ENCODE measurements around the gene NRXN3.
"Not testable (repeated sequence)": the region's sequence is repeated elsewhere in the genome, so short reads cannot be mapped to it uniquely, and the experiment has no call there.

NRXN3 gene

DNA sequence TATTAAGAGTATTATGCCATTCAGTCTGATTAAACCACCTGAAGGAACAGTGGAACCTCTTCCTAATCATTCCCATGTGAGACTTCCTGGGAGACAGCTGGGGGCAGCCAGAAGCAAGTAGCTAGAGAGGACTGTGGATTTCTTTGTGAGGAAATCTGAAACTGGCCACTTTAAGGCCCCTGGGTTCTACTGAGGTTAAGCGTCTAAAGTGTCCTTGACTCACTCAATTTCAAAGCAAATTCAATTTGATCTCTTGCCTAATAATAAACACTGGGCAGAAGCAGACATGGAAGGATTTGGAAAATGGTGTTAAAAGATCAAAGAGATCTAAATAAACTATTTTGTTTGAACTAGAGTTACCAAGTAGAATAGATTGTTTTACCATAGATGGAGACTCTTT lies 909.9 kb downstream of the NRXN3 start:
- DNase-seq (ENCODE audit: low read depth), result no peak

DNA sequence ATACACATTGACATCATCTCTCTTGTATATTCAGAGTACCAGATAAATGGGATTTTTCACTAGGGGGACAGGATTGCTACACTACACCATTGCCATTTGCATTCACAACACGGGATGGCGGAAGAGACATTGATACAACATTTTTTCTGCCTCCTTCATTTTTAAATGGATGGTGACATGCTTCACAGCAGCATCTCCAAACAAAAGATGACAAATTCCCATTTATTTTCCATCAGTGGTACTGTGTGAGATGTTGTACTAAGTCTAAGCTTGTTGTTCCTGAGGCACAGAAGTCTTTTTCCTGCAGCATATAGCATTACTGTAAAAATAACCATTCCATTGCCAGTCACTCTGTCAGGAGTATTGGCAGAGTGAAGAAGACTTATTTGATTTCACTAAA lies 912.7 kb downstream of the NRXN3 start:
- no peak for DNase-seq (ENCODE audit: low read depth)

- no peak for DNase-seq (ENCODE audit: low read depth)
These were observed 913.2 kb downstream of the NRXN3 start for GRCh38 chr14:79083356-79083755.

DNA sequence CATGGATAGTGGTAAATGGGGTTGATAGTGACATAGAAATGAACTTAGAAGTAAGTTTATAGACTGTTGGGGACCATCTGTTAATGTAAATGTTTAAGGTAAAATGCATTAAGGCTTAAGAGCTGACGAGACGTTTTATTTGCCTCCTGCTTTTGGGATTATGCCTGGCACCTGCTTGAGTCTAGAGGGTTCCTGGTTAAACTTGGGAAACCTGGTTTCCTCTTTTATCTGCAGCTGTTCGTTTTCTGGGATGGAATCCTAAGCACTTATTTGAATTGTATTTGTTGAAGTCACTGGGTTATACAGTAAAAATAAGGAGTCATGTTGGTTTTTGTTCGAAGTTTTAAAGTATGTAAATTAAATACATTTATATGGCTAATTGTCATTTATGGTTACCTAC lies 914.7 kb downstream of the NRXN3 start:
- no peak for DNase-seq (ENCODE audit: low read depth)

DNA sequence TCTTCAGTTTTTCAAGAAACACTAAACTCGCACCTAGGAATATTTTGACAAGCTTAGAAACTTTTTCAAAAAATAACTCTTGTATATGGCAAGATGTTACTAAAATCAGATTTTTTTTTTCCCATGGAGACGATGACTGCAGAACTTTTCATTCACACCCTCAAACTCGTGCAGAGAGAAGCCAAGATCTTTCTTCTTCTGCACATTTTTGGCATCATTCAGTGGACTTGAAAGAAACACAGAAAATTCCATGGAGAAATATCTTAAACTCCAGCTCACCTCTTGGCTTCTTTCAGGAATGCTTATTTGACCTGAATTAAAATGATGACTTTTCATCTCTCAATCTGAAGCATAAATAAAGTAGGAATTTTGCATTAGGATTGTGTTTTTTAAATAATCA lies 919.4 kb downstream of the NRXN3 start:
- no peak for DNase-seq (ENCODE audit: low read depth)

GRCh38 chr14:79090641-79091180 lies 920.5 kb downstream of the NRXN3 start:
- DNase-seq (ENCODE audit: low read depth), result no peak

DNA sequence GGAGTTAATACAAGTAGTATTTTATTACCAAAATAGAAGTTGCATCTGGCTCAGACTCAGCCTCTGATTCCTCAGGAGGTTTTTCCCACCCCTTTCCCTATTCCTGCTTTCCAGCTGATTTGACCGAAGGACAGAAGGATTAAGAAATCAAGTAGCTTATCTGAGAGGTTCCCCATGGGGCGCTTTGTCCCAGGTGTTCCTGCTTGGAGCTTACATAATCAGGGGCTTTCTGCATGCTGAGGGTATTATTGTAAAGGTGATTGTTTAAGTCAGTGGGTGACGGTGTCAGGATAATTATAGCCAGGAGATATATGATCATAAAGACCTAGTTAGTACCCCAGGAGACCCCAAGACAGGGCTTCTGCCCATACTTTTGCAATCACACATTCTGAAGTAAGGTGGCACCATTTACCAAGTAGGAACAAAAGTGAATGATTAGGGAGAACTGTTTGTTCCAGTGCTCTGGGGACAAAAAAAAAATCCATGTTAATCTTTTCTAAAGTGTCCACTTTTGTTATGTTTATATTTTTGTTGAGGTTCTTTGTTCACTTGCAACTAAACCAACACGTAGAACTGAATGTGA lies 921.3 kb downstream of the NRXN3 start:
- no peak for DNase-seq (ENCODE audit: low read depth)

DNA sequence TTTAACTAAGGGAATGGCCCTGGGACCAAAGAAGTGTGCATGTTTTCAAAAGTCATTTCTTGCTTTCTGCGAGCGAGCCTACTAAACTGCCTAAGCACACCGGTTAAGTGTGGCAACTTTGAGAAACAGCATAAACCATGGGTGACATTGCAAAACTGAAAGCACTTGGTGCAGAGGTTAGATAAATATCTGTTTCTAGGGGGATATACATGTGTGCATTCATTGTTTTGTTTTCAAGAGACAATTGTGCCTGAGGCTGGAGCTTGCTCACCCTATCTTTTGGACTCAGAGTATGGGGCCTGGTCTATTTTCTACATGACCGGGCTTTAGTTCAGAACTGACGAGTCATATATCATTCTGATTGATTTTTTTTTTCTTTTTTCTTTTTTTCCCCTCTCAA lies 923.4 kb downstream of the NRXN3 start:
- DNase-seq (ENCODE audit: low read depth), result no peak

GRCh38 chr14:79094951-79095350 lies 924.8 kb downstream of the NRXN3 start:
- no peak for DNase-seq (ENCODE audit: low read depth)

- no peak for DNase-seq (ENCODE audit: low read depth)
These were observed 926.6 kb downstream of the NRXN3 start for GRCh38 chr14:79096811-79097210.

DNA sequence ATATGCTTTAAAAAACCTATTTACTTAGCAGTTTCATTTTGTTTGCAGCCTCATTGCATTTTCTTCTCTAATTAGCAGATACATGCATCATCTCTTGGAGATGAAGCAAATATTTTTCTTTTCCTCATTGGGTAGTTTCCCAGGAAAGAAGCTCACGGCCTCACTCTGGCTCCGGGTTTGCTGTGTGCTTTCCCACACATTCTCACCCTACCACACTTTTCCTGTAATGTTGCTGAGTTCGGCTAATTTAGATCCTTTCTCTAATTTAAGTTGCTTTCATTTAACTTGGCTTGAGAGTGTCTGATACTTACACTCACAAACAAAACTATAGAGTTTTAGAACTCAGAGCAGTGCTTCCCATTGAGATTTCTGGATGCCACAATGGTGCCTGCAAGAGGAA lies 928.2 kb downstream of the NRXN3 start:
- no peak for DNase-seq (ENCODE audit: low read depth)

- no peak for DNase-seq (ENCODE audit: low read depth)
These were observed 930.4 kb downstream of the NRXN3 start for GRCh38 chr14:79100578-79100977.

DNA sequence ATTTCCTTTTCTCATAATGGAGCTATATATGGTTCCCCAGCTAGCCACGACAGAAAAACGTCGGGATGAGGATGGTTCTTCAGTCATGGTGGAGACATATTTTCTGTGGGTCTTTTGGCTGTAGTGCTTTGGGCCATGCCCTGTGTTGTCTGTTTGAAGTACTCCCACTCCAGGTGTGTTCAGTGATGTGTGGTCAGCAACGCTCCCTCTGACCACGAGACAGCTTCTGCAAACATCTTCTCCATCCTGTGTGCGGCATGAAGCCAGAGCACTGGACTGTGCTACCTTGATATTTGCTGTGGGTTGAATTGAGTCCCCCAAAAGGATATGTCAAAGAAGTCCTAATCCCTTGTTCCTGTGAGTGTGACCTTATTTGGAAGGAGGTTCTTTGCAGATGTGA lies 931.2 kb downstream of the NRXN3 start:
- DNase-seq (ENCODE audit: low read depth), result no peak

DNA sequence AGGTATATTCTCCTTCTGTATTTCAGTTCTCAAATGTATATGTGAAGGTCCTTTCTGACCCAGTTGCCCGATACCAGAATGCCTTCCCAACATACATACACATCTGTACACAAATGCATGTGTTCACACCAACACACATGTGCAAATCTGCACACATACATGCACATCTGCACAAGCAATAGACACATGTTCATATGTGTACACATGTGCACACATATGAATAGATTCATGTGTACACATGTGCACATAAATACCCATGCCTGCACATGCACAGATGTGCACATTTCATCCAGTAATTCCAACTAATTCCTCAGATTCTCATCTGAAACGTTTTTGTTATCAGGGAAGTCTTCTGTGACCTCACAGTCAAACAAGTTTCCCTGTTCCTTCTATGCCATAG lies 933.6 kb downstream of the NRXN3 start:
- DNase-seq (ENCODE audit: low read depth), result no peak

DNA sequence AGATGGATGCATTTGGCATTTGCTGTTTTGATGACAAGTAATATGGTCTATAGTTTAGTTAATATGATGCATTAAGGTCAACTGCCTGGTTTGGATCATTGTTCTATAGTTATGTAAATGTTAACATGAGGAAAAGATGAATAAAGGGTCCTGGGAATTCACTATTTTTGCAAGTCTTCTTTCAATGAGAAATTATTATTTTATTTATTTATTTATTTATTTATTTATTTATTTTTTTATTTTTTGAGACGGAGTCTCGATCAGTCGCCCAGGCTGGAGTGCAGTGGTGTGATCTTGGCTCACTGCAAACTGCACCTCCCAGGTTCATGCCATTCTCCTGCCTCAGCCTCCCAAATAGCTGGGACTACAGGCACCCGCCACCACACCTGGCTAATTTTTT lies 940.4 kb downstream of the NRXN3 start:
- DNase-seq (ENCODE audit: low read depth), result not testable (repeated sequence)

DNA sequence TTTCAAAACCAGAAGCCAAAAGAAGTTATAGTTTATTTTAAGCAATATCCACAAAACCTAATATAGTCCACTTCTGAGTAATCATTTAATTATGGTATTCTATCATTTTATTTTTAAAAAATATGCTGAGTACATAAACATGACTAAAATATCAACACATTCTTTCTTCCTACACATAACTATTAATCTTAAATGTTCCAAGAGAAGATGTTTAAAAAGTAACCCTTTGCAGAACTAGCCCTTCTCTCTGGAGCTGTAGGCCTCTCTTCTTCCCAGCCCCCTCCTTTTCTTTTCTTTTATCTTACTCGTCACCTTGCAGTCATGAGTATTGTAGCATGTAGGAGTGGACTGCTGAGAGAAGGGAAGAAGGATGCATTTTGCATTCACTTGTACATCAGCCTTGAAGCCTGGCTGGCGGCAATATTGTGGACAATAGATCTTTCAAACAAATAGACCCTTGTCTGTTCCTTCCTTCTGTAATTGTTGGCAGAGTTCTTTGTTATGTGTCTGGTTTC lies 941.9 kb downstream of the NRXN3 start:
- no peak for DNase-seq (ENCODE audit: low read depth)

GRCh38 chr14:79117561-79117960 lies 947.4 kb downstream of the NRXN3 start:
- DNase-seq (ENCODE audit: low read depth), result no peak

GRCh38 chr14:79118291-79118690 lies 948.1 kb downstream of the NRXN3 start:
- DNase-seq (ENCODE audit: low read depth), result no peak

GRCh38 chr14:79134361-79134760 lies 964.2 kb downstream of the NRXN3 start:
- DNase-seq (ENCODE audit: low read depth), result no peak

DNA sequence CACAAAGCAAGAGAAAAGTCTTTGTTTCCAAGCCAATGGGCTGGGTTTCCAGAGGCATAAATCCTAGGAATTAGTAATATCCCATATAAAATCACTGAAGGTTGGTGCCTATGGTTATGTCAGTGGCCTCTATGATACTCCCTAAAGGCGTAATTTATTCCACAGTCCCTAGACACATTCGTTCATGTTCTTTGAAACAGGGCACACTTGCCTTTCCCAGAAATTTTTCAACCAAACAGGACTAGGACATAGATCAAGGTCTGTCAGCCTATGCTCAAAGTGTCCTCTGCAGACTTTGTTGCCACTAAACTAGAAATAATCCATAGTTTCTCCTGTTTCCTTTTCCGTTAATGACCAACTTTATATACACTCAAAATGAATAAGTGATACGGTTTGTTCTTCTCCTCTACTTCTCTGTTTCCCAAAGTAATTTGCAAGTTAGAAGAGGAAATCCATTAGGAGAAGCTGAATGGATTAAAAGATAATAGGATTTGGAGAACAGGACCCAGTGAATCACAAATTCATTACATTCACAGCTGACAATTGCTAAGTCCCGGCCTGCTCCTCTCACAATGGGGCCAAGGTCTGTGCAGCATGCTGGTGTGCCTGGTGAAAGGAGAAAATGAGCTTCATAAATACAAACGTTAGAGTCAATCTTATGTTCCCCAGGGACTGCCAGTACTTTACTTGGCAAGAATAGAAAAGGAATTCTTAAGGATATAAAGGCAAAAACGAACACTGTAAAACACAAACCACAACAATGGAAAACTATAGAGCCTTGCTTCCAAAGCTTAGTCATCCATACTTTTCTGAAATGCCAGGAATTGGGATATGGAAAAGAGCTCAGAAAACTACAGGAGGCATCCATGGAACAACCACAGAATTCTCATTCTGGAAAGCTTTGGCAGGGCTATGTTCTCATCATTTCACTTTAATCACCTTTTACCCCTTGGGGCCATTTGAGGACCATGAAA lies 966.2 kb downstream of the NRXN3 start:
- DNase-seq (ENCODE audit: low read depth), result no peak

- DNase-seq (ENCODE audit: low read depth), result no peak
These were observed 966.9 kb downstream of the NRXN3 start for GRCh38 chr14:79137045-79137430.

GRCh38 chr14:79137836-79138235 lies 967.7 kb downstream of the NRXN3 start:
- DNase-seq (ENCODE audit: low read depth), result no peak

GRCh38 chr14:79144896-79145295 lies 974.7 kb downstream of the NRXN3 start:
- DNase-seq (ENCODE audit: low read depth), result no peak
